GM19099 (cell line): ENCODE data around the gene SH3BP2.

Source experiments
- POLR2A ChIP-seq: IDR thresholded peaks from 3 replicates; pipeline ENCODE4 v1.6.1; 2011; ENCODE audit warnings: low read depth; ENCODE audit not compliant: insufficient read length; ENCODE audit errors: extremely low read depth

SH3BP2 gene

DNA sequence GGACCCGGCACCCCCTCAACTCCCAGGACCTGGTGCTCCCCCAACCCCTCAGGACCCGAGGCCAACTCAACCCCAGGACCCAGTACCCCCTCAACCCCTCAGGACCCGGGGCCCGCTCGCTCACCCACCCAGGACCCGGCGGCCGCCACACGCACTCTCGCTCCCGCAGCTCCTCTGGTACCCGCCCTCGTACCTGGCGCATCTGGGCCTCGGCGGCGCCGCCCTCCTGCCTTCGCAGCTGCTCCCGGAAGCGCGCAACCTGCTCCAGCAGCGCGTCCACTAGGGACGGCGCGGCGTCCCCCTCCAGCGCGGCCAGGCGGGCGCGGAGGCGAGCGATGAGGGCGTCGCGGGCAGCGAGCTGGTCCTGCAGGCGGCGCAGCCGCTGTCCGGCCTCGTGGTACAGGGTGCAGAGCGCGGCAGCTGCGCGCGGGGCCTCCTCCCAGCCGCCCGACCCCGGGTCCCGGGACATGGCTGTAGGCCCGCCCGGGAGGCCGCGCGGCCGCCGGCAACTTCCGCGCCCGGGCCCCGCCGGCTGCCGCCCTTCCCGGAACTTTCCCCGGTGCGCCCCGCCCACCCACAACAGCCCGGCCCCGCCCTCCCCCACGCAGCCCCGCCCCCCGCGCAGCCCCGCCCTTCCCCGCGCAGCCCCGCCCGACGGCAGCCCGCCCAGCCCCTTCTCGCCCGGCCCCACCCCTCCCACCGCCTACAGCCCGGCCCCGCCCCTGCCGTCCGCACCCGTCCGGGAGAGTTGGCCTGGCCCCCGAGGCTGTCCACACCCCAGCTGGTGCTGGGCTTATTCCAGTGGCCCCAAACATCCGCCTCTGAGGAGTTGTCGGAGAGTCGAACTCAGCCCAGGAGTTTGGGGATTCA is 36.8 kb upstream of the SH3BP2 start, which contains the start of gene TNIP2:
TNIP2 (minus strand) TSS at position 516 of the 870 bp plus-strand sequence; CDS start at position 469, 47 bp downstream.
- peak; percentile 77 for TF ChIP-seq POLR2A

DNA sequence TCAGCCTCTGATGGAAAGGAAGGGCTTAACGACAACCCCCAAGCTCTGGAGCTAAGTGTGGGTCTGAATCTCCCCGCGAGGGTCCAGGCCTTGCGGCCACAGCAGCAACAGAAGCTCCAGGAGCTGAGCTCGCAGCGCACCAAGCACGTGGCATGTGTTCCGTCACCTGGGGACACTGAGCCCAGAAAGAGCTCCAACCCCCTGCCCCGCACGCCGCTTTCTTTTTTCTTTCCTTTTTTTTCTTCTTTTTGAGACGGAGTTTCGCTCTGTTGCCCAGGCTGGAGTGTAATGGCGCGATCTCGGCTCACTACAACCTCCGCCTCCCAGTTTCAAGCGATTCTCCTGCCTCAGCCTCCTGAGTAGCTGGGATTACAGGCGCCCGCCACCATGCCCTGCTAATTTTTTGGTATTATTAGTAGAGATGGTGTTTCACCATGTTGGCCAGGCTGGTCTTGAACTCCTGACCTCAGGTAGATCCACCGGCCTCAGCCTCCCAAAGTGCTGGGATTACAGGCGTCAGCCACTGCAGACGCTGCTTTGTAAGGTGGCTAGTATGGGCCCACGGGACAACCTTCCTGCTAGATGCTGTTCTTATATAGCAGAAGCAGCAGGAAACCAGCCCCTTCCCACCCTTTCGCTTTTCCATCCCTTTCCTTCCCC is 36.1 kb upstream of the SH3BP2 start:
- TF ChIP-seq POLR2A = no peak

GRCh38 chr4:2757426-2757825 is 35.5 kb upstream of the SH3BP2 start:
- no peak for TF ChIP-seq POLR2A

- TF ChIP-seq POLR2A = no peak
Measured at GRCh38 chr4:2761035-2761923, 31.6 kb upstream of the SH3BP2 start.

GRCh38 chr4:2762048-2762447 is 30.8 kb upstream of the SH3BP2 start:
- TF ChIP-seq POLR2A = no peak

DNA sequence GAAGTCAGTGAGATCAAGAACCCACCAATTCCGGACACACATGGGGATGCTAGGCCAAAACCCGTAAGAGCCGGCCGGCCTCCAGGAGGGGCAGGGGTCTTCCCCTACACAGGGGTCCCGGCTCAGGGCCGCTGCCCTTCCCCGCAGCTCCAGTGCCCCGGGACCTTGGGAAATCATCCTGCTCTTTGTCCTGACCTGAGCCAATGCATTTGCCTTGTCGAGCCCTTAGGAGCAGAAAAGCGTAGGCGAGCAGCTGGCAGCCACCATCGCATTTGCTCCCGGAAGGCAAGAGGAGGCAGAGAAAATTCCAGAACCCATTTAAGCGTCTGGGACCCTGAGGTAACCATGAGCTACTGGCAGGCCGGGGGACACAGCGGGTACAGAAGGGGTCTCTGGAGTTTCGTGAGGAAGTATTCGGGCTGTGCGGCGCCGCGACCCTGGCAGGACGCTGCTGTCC is 29.3 kb upstream of the SH3BP2 start:
- no peak for TF ChIP-seq POLR2A

- no peak for TF ChIP-seq POLR2A
Measured at GRCh38 chr4:2765832-2766526, 26.9 kb upstream of the SH3BP2 start.

DNA sequence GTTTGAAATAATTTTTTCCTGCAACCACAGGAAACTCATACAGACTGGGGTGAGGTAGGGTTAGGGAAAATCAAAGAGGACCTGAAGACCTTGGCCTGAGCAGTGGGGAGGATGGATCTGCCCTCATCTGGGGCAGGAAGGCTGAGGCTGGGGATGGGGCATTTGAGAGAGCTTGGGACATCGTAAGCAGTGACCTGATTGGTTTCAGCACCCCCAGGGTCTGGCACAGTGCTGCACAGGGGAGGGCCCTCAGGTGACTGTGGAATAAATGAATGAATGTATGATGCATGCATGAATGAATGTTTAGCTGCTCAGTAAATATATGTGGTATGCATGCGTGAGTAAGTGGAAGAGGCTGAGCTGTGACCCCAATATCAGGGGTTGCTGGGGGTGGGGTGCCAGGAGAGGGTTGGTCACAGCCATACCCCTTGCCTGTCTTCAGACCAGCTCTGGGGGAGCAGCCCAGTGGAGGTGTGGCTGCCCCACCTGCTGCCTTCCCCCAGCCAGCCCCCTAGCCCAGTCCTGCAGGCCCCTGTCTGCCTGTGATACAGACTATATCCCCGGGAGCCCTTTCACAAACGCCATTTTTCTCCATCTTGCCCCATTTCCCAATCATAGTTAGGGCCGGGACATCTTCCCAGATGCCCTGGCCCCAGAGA is 25.7 kb upstream of the SH3BP2 start:
- TF ChIP-seq POLR2A = no peak

DNA sequence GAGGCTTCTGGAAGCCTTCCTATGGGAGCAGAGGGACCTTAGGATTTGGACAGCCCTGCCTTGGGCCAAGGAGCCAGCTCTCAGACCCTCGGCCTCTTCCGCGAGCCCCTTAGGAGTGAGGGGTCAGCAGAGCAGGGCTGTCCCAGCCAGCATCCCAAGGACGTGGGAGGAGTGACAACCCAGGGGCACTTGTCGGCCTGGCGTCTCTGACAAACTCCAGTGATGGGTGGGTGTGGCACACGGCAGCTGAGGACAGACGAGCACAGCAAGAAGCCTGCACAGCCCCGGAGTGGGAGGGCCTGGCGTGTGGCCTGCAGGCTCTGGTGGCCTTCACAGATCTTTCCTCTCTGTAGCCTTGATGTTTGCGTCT is 25.2 kb upstream of the SH3BP2 start:
- TF ChIP-seq POLR2A = no peak

GRCh38 chr4:2768124-2768523 is 24.8 kb upstream of the SH3BP2 start:
- TF ChIP-seq POLR2A = no peak

GRCh38 chr4:2768921-2769336 is 24.0 kb upstream of the SH3BP2 start:
- TF ChIP-seq POLR2A = no peak

- TF ChIP-seq POLR2A = no peak
Measured at GRCh38 chr4:2771264-2771663, 21.6 kb upstream of the SH3BP2 start.

GRCh38 chr4:2781911-2782310 is 11.0 kb upstream of the SH3BP2 start:
- no peak for TF ChIP-seq POLR2A

GRCh38 chr4:2783790-2784189 is 9.1 kb upstream of the SH3BP2 start:
- no peak for TF ChIP-seq POLR2A
